SK-N-MC (cell line): Measurements from ENCODE around the gene PNPLA1.

Experiments
- EZH2 ChIP-seq: fragments of 200-600 bp; sonication (generic); IDR thresholded peaks from one replicate; pipeline ENCODE4 v1.6.1; 2017; ENCODE audit warnings: antibody characterized with exemption
- FOXP2 ChIP-seq: optimal IDR thresholded peaks from 2 replicates; pipeline ENCODE3; 2011; ENCODE audit warnings: mild to moderate bottlenecking, moderate library complexity; ENCODE audit not compliant: insufficient read depth; ENCODE audit errors: extremely low read length, control extremely low read depth
- POLR2AphosphoS5 ChIP-seq: IDR thresholded peaks from 2 replicates; pipeline ENCODE4 v1.6.1; 2012; ENCODE audit warnings: mild to moderate bottlenecking, low read depth, low read length, borderline replicate concordance

DNA sequence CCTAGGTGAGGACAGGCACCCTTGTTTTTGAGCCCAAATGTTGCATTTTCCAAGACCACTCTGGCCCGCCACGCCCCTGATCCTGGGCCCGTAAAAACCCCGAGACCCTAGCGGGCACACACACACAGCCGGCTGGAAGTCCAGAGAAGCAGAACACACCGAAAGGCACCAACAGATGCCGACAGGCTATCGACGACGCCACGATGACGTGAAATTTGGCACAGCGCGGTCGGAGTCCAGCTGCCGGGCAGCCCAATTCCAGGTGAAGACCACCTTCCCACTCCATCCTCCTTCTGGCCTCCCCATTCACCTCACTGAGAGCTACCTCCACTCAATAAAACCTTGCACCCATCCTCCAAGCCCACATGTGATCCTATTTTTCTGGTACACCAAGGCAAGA, 34.0 kb upstream of the PNPLA1 start:
- TF ChIP-seq EZH2 (no peak), POLR2AphosphoS5 (no peak), FOXP2 (no peak)
